Esophagus muscularis mucosa (tissue), 3 donors: Measurements from ENCODE around the gene TMEM186.

ENCODE experiments used
- POLR2A ChIP-seq: fragments of 450-650 bp; IDR thresholded peaks from one replicate; pipeline ENCODE4 v1.6.1; 2017; ENCODE audit warnings: antibody characterized with exemption, moderate library complexity, mild to moderate bottlenecking, low read depth
- POLR2AphosphoS5 ChIP-seq, 2 donors: sonication (generic); formaldehyde crosslinking; IDR thresholded peaks; one replicate each; pipeline ENCODE4 v1.6.1; 2017; ENCODE audit warnings: antibody characterized with exemption in 2 of 2
- TF ChIP-seq, protein P1 (sequence below), 3 experiments: fragments of 200-600 bp in 2 of 3; fragments of 450-650 bp in 1 of 3; sonication (generic) in 2 of 3; IDR thresholded peaks; one replicate each; pipeline ENCODE4 v1.5.1; 2017 to 2019; ENCODE audit warnings: antibody characterized with exemption in 3 of 3, mild to moderate bottlenecking in 2 of 3, moderate library complexity in 1 of 3

DNA sequence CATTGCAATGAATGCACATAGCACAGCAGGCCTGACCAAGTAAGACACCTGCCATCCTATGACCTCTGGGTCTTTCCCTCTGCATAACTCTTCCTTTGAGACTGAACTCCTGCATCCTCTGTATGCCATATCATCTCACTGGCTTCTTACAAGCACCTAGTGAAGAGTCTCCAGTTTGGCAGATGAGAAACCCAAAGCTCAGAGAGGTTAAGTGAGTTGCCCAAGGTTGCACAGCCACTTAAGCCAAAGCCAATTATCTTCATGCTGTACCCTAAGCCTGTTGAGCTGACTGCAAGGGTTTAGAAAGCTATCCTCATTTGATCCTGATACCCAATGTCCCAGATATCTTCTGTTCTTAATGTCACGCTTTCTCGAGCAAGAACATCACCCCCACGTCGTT, 35.2 kb downstream of the TMEM186 start:
- TF ChIP-seq, protein P1, sequence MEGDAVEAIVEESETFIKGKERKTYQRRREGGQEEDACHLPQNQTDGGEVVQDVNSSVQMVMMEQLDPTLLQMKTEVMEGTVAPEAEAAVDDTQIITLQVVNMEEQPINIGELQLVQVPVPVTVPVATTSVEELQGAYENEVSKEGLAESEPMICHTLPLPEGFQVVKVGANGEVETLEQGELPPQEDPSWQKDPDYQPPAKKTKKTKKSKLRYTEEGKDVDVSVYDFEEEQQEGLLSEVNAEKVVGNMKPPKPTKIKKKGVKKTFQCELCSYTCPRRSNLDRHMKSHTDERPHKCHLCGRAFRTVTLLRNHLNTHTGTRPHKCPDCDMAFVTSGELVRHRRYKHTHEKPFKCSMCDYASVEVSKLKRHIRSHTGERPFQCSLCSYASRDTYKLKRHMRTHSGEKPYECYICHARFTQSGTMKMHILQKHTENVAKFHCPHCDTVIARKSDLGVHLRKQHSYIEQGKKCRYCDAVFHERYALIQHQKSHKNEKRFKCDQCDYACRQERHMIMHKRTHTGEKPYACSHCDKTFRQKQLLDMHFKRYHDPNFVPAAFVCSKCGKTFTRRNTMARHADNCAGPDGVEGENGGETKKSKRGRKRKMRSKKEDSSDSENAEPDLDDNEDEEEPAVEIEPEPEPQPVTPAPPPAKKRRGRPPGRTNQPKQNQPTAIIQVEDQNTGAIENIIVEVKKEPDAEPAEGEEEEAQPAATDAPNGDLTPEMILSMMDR (IDR thresholded peaks at IDR 0.05) = no peak
- TF ChIP-seq POLR2A (no peak), POLR2AphosphoS5 (IDR thresholded peaks at IDR 0.05) (no peak)
